Activated T-helper 1 cell treated with anti-CD3 and anti-CD28 coated beads, Interleukin-2, amount 50 U/mL, for 16 hours (primary cell): ENCODE data around the gene PCDH9.

ENCODE experiments used
- DNase-seq, 2 donors: peaks; one replicate each; pipeline ENCODE4 v3.0.0-alpha.2; 2020; ENCODE audit warnings: low read depth in 1 of 2, low spot score in 1 of 2

PCDH9 gene

DNA sequence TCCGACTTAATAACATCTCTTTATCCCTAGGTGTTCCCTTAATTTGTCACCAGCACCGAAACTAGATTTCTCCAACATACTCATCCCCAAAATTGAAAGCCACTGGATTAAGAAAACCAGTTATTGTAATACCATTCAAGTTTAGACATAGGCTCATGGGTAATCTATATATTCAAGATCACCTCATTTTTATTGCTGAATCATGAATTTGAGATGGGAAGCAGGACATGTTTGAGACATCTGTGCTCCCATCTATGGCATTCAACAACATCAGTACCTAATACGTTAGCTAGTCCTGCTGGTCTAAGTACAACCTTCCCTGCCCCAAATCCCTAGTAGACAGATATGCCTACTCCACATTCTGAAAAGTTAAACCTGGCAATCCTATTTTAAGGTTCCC is 820.6 kb downstream of the PCDH9 start:
- no peak for DNase-seq

DNA sequence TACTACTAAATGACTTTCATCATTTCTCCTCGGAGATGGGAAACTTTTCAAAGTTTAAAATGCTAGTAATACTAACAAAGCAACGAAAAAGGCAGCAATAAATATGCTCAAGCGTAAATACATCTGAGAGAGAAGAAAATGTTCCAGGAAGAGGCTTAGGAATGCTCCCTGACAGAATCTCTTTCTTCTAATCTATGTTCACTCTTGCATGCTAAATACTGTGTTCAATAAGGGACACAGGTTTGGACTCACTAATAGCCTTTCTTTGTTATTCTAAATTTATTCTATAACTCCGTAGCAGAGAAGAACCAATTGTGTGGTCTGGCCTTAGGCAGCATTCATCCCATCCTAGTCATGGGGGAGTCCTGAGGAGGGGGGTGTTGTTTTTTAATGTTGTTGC is 823.0 kb downstream of the PCDH9 start:
- DNase-seq, result no peak

DNA sequence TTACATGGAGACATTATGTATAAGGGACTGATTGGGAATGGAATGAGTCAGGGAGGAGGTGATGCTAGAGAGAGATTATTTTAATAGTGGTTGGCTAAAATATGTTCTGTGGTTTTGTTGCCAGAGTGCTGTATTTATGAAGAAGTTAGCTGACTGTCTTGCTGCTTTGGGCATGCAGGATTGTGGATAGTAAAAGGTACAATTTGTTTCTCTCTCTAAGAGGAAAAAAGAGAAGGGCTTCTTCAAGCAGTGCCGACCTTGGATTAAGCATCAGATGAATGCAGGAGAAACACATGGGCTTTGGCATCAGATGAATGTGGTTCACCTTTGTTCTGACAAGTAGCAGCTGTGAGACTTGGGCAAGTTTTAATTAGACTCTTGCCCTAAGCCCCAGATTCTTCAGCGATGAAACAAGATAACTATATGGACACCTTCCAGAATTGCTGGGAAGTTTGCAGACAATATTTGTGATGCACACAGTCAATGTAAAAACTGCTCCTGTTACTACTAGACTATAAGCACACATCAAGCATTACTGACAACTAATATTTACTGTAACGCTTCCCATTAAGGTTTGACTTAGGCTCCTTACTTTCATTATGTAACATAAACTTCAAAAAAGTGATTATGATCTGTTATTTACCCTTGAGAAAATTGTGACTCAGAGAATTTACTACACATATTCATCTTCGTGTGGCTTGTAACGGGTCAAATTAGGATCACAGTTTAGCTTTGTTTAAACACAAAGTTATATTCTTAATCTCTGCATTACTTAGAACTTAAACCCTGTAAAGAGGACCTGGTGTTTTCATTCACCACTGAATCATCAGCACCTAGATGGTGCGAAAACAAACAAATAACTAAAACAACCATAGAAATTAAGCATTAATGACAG is 824.0 kb downstream of the PCDH9 start:
- no peak for DNase-seq

DNA sequence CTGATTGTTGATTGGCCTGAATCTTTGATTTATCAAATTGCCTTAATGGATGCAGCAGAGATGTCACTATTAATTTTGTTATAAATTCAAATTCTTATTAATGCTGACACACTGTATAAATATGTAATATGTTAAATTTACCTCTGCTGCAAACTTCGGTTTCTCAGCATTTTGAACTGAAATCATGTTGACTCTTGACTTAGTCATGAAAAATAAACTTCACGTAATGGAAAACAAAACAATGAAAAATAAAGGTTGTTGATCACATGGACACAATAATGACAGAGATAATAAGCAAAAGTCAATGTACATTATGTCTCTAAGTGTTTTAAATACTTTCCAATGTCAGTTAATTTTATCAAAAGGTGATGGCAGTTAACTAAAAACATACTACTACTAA is 827.6 kb downstream of the PCDH9 start:
- no peak for DNase-seq

DNA sequence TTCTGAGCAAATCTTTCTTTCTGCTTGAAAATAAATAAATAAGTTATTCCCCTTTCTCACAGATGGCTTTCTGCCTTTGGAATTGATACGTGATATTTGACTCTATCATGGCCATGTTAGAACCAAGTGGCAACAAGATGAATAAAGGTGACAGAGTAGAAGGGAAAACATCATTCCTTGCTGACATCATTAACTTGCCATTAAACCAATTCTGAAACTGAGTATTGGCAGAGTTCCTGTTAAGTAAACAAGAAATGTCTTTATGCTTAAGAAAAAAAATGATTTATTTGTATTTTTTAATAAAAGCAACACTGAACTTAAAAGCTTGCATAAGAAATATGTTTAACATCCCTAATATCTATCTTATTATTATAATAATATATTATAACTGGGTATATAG is 828.1 kb downstream of the PCDH9 start:
- DNase-seq, result no peak

DNA sequence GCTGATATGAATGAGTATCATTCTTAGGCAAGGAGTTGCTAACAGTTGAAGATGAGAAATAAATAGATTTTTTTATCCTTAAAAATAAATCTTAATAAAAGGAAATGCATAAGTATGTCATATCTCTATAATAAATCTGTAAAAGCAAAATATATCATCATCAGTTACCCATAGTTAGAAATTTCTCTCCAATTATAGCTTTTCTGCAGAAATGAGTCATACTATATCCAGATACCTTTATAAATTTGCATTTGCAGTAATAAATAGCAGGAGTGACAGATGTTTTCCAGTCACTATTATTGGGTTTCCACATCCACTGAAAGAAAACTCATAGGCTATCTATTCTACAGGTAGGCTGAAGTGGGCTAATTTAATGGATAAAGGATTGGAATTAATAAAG is 829.8 kb downstream of the PCDH9 start:
- no peak for DNase-seq

DNA sequence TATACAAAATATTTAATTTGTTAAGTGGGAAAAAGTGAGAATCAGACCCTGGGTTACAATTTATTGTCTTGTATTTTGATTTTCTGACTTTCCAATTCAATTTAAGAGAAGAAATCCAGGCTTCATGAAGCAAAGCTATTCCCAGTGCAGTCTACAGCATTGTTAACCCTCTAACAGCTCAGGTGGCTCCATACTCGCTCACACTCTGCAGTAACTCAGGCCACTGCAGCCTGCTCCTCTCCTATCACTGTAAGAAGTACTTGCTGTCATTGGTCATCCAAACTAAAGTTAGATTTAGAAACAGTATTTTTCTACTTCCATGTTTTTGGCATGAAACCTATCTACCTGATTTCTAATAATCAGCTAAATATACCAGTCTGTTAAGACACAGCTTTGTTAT is 830.3 kb downstream of the PCDH9 start:
- no peak for DNase-seq

DNA sequence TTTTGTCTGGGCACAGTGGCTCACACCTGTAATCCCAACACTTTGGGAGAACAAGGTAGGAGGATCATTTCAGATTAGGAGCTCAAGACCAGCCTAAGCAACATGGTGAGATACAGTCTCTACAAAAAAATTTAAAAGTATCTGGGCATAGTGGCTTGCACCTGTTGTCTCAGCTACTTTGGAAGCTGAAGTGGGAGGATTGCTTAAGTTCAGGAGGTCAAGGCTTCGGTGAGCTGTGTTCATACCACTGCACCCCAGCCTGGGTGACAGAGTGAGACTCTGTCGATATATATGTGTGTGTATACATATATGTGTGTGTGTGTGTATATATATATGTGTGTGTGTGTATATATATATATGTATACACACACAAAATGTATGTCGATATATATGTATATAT is 833.0 kb downstream of the PCDH9 start:
- DNase-seq, result no peak

DNA sequence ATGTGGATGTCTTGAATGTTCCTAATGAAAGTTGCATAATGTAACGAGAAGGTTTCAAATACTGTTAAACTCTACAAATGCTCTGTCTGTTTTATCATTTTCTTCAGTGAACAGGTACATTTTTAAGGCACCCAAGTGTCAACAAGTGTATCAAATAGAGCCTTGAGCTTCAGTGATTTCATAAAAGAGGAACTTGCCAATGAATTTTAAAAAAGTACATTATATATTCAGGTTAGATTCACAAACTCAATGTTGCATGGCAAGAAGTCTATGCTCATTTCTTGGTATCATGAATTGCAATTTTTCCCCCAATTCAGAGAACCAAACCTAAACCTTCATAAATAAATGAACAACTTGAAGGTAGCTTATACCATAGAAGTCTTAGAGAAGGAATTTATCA is 838.8 kb downstream of the PCDH9 start:
- no peak for DNase-seq

DNA sequence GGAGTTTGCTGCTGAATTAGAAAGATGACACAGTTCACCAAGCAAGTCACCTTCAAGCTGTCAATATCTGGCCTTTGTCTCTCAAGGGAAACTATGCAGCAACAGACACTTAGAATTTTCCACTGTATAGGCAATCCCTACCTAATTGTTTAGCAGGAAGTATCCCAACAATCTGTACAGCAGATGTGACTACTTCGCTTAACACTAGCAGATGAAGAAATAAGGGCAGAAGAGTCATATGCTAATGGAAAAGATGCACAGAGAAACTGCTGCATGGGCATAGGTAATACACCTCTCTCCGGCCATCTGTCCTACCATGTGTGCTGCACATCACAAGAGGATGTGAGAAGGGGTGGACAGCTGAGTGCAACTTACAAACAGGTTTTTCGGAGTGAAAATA is 851.2 kb downstream of the PCDH9 start:
- DNase-seq, result no peak

DNA sequence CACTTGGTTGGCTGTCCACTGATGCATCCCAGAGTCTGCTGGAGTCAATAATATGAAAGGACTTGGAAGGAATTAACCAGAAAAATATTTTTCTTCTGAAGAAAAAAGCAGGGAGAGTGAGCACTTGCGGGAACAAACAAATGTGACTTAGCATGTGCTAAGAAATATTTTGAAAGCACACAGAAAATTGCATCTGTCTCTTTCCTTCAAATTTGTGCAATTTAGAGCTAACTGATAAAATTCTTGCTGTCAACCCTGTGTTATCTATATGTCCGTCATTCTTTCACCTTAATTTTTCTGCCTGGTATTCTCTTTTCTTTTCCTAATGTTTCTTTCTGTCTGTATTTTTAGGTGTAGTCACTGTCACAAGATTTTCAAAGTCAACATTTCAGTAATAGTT is 852.6 kb downstream of the PCDH9 start:
- DNase-seq, result no peak

DNA sequence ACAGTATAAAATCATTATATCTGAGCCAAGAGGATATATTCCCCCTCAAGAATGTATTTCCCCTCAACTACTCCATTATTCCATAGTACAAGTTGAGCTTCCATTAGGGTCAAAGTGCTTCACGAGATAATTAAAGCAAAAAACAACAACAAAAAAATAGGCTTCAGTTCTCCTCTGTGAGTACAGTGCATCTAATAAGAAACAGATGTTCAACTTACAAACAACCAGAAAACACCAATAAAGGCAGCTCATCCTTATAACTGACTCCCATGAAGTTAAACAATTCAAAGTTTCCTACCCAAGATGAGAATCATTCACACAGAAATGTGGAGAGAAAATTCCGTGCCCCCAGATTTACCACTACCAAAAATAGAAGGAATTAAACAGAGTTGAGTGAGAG is 854.4 kb downstream of the PCDH9 start:
- no peak for DNase-seq

DNA sequence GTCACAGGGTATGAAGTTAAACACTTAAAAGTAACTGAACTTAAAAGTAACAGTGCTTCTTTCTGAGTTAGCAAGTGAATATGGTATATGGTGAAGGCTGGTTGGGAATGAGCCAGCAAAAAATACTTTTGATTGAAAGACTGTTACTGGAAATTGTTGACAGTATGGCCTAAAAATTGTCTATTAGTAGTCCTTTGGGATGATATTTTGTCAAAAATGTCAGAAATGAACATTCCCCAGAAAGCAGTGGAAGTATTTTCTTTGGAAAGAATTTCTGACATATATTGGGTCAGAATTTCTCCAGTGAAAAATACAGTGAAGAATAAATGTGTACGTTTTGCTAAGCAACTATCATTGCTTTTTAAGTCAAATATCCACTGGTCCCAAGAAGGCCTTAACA is 860.5 kb downstream of the PCDH9 start:
- no peak for DNase-seq

DNA sequence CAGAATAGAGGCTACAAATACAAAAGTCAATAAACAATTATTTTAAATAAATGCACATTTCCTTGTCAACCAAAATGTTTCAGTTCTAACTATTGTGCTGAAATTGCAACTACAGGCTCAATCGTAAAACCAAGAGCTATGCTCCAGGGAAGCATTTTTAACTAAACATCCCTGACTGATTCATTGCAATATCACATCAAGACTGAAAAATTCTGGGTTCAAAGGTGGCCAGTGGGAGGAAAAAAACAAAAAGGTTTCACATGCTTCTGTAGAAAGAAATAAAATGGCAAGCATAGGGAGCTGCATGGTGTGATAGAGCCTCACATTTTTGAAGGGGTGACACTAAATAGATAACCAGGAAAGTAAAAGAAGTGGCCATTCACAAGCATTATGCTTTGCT is 862.8 kb downstream of the PCDH9 start:
- no peak for DNase-seq

DNA sequence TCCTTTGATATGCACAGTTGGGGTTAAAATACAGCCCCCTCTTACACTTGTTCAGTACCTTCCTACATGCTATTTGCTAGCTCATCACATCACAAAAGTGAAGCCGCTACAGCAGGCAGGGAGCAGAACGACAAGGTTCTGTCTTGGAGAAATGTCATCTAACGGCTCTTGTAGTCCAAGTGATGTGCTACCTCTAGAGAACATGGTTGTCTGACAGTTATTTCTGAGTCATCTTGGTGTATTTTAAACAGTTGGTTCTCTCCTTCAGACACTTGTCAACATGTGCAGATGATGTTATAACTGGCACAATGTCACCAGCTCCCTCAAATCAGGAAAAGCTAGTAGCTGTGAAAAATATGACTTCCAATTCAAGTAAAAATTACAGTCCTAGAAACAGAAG is 865.0 kb downstream of the PCDH9 start:
- no peak for DNase-seq

DNA sequence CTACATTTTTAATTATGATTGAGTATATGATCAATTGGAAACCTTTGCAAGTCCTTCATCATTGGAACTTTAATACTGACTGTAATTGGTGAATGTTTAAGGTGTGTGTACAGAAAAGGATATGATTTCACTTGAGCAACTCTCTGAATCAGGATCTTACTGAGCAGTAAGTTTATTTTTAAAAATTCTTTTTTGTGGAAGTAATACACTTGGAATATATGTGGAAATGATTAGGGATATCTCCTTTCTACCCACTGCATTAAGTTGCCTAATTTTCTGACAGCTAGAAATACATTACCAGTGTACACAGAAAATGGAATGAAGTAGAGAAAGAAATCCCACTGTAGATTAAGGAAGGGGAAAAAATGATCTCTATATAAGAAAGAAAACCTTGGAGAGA is 865.8 kb downstream of the PCDH9 start:
- DNase-seq, result no peak

DNA sequence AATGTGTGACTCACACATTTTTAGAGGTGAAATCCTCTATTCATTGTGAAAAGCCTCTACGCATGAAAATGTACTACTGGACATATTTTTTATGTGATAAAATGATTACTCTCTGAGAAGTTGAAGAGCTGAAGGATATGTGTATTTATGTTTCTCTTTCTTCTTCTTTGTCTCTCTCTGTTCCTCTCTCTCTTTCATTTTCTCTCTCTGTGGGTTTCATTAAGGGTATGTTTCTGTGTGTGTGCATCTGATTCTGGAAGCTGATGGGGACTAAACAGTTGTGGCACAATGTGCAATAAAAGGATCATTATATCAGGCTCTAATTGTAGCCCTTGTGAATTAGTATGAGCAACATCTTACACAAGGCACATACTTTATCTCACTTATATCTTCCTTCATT is 867.7 kb downstream of the PCDH9 start:
- no peak for DNase-seq

DNA sequence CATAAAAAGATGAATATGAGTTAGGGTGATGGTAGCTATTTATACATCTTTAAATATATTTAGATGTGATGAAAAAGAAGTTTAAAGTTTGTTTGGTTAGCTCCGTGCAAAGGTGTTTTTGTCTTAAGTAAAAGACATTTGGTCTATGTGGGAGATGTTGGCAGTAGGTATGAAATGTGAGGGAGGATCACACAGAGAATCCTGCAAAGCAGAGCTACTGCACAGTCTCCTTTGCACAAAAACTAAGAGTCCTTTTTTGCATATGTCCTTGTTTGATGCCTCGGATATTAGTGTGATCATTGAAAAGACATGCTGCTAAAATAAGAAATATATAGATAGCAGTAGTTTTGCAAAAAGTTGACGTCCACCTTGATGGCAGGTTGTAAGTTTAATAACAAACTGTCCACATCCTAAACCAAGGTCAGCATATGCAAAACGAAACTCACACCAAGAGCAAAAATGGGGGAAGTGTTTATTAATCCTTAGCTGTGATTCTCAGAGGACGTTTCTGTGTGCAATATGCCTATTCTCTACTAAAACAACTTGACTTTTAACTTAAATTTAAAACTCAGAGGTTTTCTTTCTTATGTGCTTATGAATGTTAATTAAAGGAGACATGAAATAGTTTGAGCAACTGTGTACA is 870.1 kb downstream of the PCDH9 start:
- DNase-seq, result no peak

DNA sequence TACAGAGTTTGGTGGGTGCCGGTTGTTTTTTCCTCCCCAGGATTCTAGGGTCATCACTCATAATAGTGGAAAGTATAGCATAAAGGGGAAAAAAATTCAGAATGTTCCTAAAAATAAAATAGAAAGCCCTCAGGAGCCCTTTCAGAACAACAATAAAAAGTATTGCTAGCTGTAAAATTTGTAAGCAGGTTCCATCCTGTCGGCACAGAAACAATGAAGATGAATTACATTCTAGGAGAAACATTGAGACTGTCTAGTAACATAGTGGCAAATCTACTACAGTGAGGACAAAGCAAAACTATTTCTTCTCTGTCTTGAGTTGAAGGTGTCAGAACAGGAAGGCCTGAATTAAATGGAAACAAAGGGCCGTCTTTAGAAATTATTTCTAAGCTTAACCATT is 870.7 kb downstream of the PCDH9 start:
- no peak for DNase-seq

DNA sequence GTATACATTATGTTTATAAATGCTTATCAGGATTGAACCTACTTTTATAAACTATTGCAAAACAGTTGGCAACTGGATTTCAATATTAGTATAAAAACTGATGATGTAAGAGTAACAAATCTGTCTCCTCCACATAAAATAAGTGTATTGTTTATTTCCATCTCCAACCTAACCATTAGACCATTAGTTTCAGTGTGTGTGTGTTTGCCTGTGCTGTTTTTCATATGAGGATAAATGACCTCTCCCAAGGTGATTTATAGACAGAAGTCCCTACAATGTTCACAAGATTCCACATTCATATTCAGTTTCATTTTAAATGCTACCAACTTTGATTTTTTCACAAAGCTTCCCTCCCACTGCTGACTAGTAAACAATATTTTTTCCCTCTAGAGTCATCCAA is 871.6 kb downstream of the PCDH9 start:
- DNase-seq, result no peak

DNA sequence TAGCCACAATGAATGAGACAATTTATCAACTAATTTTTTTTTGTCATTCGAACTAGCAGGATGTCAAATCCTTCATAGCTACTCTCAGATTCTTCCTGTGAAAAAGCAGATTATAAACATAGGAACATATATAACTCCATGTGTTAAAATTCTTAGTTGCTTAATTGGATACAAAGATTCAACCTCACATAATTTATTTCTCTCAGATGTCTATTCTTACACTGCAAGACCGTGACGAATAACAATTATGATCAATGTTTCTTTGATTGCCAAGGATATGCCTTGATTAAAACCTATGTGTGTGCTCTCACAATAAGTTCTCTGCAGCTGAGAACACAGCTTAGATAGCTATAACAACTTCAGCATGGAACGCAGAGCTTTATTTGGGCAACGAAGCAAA is 872.7 kb downstream of the PCDH9 start:
- no peak for DNase-seq

DNA sequence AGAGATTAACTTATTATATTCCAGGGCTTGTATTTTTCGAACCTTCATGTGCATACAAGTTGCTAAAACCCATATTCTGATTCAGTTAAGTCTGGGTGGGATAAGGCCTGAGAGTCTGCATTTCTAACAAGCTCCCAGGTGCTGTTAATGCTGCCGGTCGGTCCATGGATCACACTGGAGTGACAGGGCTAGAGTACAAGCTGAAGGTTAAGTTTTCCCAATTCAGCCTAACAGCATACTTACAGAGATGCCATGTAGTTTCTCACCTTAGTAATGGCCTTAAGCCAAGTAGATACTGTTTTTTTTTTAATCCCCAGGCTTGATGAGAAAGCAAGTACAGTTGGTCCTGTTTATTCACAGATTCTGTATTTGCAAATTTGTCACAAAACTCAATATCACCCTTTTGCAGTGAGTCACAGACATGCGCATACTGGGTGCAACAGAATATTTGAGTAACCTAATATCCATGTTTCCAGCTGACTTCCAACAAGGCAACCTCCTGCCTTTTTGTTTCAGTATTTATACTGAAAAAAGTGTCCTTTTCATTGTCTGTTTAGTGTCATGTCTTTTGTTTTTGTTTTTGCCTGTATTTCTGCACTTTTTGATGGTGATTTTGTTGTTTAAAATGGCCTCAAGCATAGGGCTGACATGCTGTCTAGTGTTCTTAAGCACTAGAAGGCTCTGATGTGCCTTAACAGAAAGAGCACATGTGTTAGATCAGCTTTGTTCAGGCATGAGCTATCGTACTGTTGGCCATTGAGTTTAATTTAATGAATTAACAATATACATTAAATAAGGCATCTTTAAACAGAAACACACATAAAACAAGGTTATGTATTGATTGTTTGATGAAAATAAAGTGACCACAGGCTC is 875.0 kb downstream of the PCDH9 start:
- no peak for DNase-seq
